GM12878 (cell line): ENCODE data around the gene TRABD2B. TPM values are rescaled to one million over a fixed set of nuclear protein-coding genes. Genes with fewer than 3 reads are reported as not detected.

Experiments used
- ATAC-seq: fragments of 200-7000 bp; cut with Tn5 transposase; 3 replicates; pipeline ENCODE4 v1.9.1; 2020; ENCODE audit warnings: mild to moderate bottlenecking, moderate library complexity
- BruUV-seq: library from RNA; stranded (reverse); fragments of 400-500 nt; replicated peaks from 2 replicates; lab custom pipeline; 2021; lab: Mats Ljungman, UMichigan
- CTCF ChIA-PET: fragments of 300-600 bp; sonication (Branson Sonifier 250); formaldehyde crosslinking; extraction: SDS; loops from one replicate; lab custom pipeline; 2021; ENCODE audit warnings: inconsistent platforms; lab: Yijun Ruan, JAX
- POLR2A ChIA-PET: fragments of 350-600 bp; formaldehyde crosslinking; extraction: SDS; loops from one replicate; lab custom pipeline; 2021; ENCODE audit warnings: inconsistent platforms; lab: Charles Lee
- RAD21 ChIA-PET: fragments of 300-600 bp; sonication (Branson Sonifier 250); formaldehyde crosslinking; loops from one replicate; lab custom pipeline; 2023; ENCODE audit warnings: antibody characterized with exemption; ENCODE audit not compliant: unreplicated experiment; lab: Charles Lee
- SMC1A ChIA-PET: fragments of 300-600 bp; sonication (Branson Sonifier 250); formaldehyde crosslinking; loops from one replicate; lab custom pipeline; 2023; ENCODE audit not compliant: unreplicated experiment, uncharacterized antibody; lab: Charles Lee
- DNase-seq: peaks from one replicate; pipeline ENCODE4 v3.0.0-alpha.2; 2011; ENCODE audit warnings: low read depth, low spot score
- FAIRE-seq: peaks from 3 replicates; lab custom pipeline; 2011; peaks lifted over from hg19 to GRCh38; lab: Jason Lieb, UNC
- H2AFZ ChIP-seq: 2 replicates; pipeline ENCODE4 v1.6.0; 2011; ENCODE audit warnings: low read depth, low read length, control low read depth; ENCODE audit not compliant: control insufficient read depth
- H3K27ac ChIP-seq: 2 replicates; pipeline ENCODE4 v1.5.1; 2011; ENCODE audit warnings: control low read depth; ENCODE audit not compliant: control insufficient read depth, insufficient read depth
- H3K27me3 ChIP-seq, 2 experiments: replicated peaks in 1 of 2; 2 replicates each; pipeline versions ENCODE4 v1.6.0 to v1.6.1; 2011; ENCODE audit warnings: low read length in 1 of 2; ENCODE audit not compliant: control insufficient read depth in 2 of 2, insufficient read depth in 2 of 2
- H3K36me3 ChIP-seq, 2 experiments: 2 replicates each; pipeline ENCODE4 v1.5.1; 2011; ENCODE audit warnings: low read length in 1 of 2; ENCODE audit not compliant: control insufficient read depth in 2 of 2, insufficient read depth in 2 of 2
- H3K4me1 ChIP-seq: 2 replicates; pipeline ENCODE4 v1.6.1; 2011; ENCODE audit warnings: mild to moderate bottlenecking, low read length, moderate library complexity, mixed read lengths; ENCODE audit not compliant: control insufficient read depth, insufficient read depth
- H3K4me2 ChIP-seq: 2 replicates; pipeline ENCODE4 v1.6.0; 2011; ENCODE audit warnings: control low read depth; ENCODE audit not compliant: control insufficient read depth, insufficient read depth
- H3K4me3 ChIP-seq: fragments of 200-600 bp; sonication (generic); 2 replicates; pipeline ENCODE4 v1.5.1; 2016
- H3K79me2 ChIP-seq: 2 replicates; pipeline ENCODE4 v1.6.0; 2011; ENCODE audit warnings: low read length; ENCODE audit not compliant: control insufficient read depth, insufficient read depth
- H3K9ac ChIP-seq: 2 replicates; pipeline ENCODE4 v1.8.0; 2011; ENCODE audit warnings: low read length, control low read depth, mixed read lengths; ENCODE audit not compliant: control insufficient read depth, insufficient read depth
- H3K9me3 ChIP-seq: replicated peaks from 3 replicates; pipeline ENCODE4 v1.5.1; 2011; ENCODE audit warnings: mild to moderate bottlenecking, low read length; ENCODE audit not compliant: control insufficient read depth, insufficient read depth
- H4K20me1 ChIP-seq: 2 replicates; pipeline ENCODE4 v1.6.0; 2011; ENCODE audit not compliant: control insufficient read depth, insufficient read depth
- HSF1 ChIP-seq: fragments of 150-350 bp; IDR thresholded peaks from 2 replicates; pipeline ENCODE4 v1.6.1; 2014; ENCODE audit warnings: mild to moderate bottlenecking, low read depth, low read length
- SRF ChIP-seq, 2 experiments: IDR thresholded peaks; 2 replicates each; pipeline ENCODE4 v1.6.1; 2011; ENCODE audit warnings: low read depth in 2 of 2, low read length in 2 of 2, mild to moderate bottlenecking in 1 of 2, moderate library complexity in 1 of 2
- ZBTB11 ChIP-seq: fragments of 450-650 bp; formaldehyde crosslinking; IDR thresholded peaks from 2 replicates; pipeline ENCODE4 v1.5.0; 2022; ENCODE audit warnings: mild to moderate bottlenecking, missing genetic modification characterization
- ZZZ3 ChIP-seq: IDR thresholded peaks from 2 replicates; pipeline ENCODE4 v1.6.1; 2011; ENCODE audit warnings: low read depth; ENCODE audit not compliant: control insufficient read depth, insufficient read length
- WGBS: methylation state at CpG from one replicate; pipeline ENCODE4 v1.1.6; 2016; ENCODE audit warnings: low lambda C conversion rate; ENCODE audit not compliant: insufficient replicate concordance, insufficient coverage; ENCODE audit errors: missing lambda C conversion rate; 5-methylcytosine and 5-hydroxymethylcytosine counted together
- in situ Hi-C: fragments of 300-500 bp; cut with MboI; formaldehyde crosslinking; loops from 9 replicates; pipeline ENCODE4 v1.14.3; 2018; ENCODE audit warnings: mixed read lengths
- intact Hi-C: fragments of 100-400 bp; cut with micrococcal nuclease; formaldehyde crosslinking; loops from one replicate; pipeline ENCODE4 v1.14.2; 2022; ENCODE audit not compliant: unreplicated experiment
- polyA plus RNA-seq, 11 experiments: library from polyadenylated mRNA; depleted of rRNA in 4 of 11; unstranded in 6 of 11; stranded (reverse) in 5 of 11; fragments of >200 nt; fragmentation: Nextera tagmentation in 4 of 11; fragmentation: Illumina TruSeq in 1 of 11; extraction: Ambion mirVana in 4 of 11; extraction: Trizol in 1 of 11; gene quantifications; 1 replicate in 1 of 11; 2 replicates in 10 of 11; pipeline versions ENCODE4 v1.2.1 to v1.2.3, GENCODE V29; 2011 to 2016; ENCODE audit warnings: inconsistent platforms in 2 of 11, missing spikeins in 2 of 11, low read depth in 1 of 11
- total RNA-seq, 4 experiments: library from RNA; depleted of rRNA in 3 of 4; stranded (reverse); fragments of >200 nt in 3 of 4; fragmentation: Illumina TruSeq in 1 of 4; extraction: Trizol in 1 of 4; gene quantifications; 2 replicates each; pipeline versions ENCODE4 v1.2.1 to v1.2.3, GENCODE V29; 2013 to 2021

Gene TRABD2B
- total and polyA plus RNA-seq, 10 of the 15 experiments (the other 5 are each of a cell fraction or from before 2014, with no cell fraction given) = not detected

- Histone ChIP-seq H2AFZ (no peak overlapping the region), H3K36me3 (no peaks in the 10 kb centered on the region)
- WGBS = 23% methylated on average over 2 of the region's 2 CpGs
- DNase-seq (no peak), FAIRE-seq (no peak)
- no TSS peak for BruUV-seq
- CTCF ChIA-PET = no interaction called here
- RAD21 ChIA-PET = no interaction called here
- TF ChIP-seq ZZZ3 = no peak
- TF ChIP-seq HSF1 = no peak
- no peak for TF ChIP-seq SRF (IDR thresholded peaks at IDR 0.05; ENCODE audit: low read depth in 2 of 2, low read length in 2 of 2)
- TF ChIP-seq ZBTB11 = no peak
- TF ChIP-seq, all 136 proteins: peak for 0
- Histone ChIP-seq H4K20me1 (no peaks in the 10 kb centered on the region), H3K79me2 (no peaks in the 10 kb centered on the region), H3K9me3 (no peaks in the 10 kb centered on the region), H3K4me1 (no peaks in the 10 kb centered on the region), H3K9ac (no peak overlapping the region), H3K27me3 (peaks cover 0 to 3% of the 10 kb centered on the region in 2 experiments; a peak in 1 of 4 replicates), H3K4me3 (no peak overlapping the region), H3K27ac (no peak overlapping the region), H3K4me2 (no peak overlapping the region)
- no peak for ATAC-seq
- intact Hi-C loops (no loop called here), in situ Hi-C loops (no loop called here)
- SMC1A ChIA-PET = no interaction called here
- POLR2A ChIA-PET = no interaction called here
Measured at GRCh38 chr1:47926461-47926999, 70.7 kb downstream of the TRABD2B start.
